Measurements from ENCODE around the gene KDM1A.

Gene KDM1A

DNA sequence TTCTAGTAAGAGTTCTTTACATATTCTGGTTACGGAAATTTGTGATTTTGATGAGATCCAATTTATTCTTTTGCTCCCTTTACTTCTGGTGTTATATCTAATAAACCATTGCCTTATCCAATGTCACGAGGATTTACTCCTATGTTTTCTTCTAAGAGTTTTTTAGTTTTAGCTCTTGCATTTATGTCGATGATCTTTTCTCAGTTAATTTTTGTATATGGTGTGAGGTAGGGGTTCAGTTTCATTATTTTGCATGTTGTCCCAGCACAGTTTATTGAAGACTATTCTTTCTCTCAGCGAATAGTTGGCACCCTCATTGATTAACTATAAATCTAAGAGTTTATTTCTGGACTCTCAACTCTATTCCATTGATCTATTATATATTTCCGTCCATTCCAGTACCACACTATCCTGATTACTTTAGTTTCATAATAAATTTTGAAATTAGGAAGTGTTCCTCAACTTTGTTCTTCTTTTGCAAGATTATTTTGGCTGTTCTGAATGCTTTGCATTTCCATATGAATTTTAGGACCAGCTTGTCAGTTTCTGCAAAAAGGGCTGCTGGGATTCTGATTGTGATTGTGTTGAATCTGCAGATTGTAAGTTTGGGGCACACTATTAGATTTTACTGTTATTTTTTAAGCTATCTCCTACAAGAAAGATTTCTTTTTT is 4.0 kb downstream of the KDM1A start (continued):
- TF ChIP-seq ZFP30 (CRISPR knock-in tag; IDR thresholded peaks at IDR 0.05), result no peak
- TF ChIP-seq SNAI2 (CRISPR knock-in tag; IDR thresholded peaks at IDR 0.05), result no peak
- TF ChIP-seq, protein P1, sequence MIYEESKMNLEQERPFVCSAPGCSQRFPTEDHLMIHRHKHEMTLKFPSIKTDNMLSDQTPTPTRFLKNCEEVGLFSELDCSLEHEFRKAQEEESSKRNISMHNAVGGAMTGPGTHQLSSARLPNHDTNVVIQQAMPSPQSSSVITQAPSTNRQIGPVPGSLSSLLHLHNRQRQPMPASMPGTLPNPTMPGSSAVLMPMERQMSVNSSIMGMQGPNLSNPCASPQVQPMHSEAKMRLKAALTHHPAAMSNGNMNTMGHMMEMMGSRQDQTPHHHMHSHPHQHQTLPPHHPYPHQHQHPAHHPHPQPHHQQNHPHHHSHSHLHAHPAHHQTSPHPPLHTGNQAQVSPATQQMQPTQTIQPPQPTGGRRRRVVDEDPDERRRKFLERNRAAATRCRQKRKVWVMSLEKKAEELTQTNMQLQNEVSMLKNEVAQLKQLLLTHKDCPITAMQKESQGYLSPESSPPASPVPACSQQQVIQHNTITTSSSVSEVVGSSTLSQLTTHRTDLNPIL (CRISPR knock-in tag; IDR thresholded peaks at IDR 0.05; ENCODE audit: low read depth), result no peak
- TF ChIP-seq TOX (CRISPR knock-in tag; IDR thresholded peaks at IDR 0.05; ENCODE audit: borderline replicate concordance), result no peak
- no peak for TF ChIP-seq GLIS3 (CRISPR knock-in tag; IDR thresholded peaks at IDR 0.05)

GRCh38 chr1:23026568-23026967 is 7.3 kb downstream of the KDM1A start:
- TF ChIP-seq ZFP30 (CRISPR knock-in tag; IDR thresholded peaks at IDR 0.05), result no peak
- TF ChIP-seq, protein P2, sequence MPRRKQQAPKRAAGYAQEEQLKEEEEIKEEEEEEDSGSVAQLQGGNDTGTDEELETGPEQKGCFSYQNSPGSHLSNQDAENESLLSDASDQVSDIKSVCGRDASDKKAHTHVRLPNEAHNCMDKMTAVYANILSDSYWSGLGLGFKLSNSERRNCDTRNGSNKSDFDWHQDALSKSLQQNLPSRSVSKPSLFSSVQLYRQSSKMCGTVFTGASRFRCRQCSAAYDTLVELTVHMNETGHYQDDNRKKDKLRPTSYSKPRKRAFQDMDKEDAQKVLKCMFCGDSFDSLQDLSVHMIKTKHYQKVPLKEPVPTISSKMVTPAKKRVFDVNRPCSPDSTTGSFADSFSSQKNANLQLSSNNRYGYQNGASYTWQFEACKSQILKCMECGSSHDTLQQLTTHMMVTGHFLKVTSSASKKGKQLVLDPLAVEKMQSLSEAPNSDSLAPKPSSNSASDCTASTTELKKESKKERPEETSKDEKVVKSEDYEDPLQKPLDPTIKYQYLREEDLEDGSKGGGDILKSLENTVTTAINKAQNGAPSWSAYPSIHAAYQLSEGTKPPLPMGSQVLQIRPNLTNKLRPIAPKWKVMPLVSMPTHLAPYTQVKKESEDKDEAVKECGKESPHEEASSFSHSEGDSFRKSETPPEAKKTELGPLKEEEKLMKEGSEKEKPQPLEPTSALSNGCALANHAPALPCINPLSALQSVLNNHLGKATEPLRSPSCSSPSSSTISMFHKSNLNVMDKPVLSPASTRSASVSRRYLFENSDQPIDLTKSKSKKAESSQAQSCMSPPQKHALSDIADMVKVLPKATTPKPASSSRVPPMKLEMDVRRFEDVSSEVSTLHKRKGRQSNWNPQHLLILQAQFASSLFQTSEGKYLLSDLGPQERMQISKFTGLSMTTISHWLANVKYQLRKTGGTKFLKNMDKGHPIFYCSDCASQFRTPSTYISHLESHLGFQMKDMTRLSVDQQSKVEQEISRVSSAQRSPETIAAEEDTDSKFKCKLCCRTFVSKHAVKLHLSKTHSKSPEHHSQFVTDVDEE (CRISPR knock-in tag; IDR thresholded peaks at IDR 0.05), result no peak
- TF ChIP-seq ARNTL (CRISPR knock-in tag; IDR thresholded peaks at IDR 0.05; ENCODE audit: borderline replicate concordance, low read depth), result no peak
- TF ChIP-seq OSR1 (CRISPR knock-in tag; IDR thresholded peaks at IDR 0.05), result no peak
- TF ChIP-seq ZFP3 (CRISPR knock-in tag; IDR thresholded peaks at IDR 0.05), result no peak
- no peak for TF ChIP-seq TCF4 (CRISPR knock-in tag; IDR thresholded peaks at IDR 0.05; ENCODE audit: borderline replicate concordance)
- no peak for TF ChIP-seq BACH2 (CRISPR knock-in tag; IDR thresholded peaks at IDR 0.05; ENCODE audit: borderline replicate concordance)
- TF ChIP-seq, protein P3, sequence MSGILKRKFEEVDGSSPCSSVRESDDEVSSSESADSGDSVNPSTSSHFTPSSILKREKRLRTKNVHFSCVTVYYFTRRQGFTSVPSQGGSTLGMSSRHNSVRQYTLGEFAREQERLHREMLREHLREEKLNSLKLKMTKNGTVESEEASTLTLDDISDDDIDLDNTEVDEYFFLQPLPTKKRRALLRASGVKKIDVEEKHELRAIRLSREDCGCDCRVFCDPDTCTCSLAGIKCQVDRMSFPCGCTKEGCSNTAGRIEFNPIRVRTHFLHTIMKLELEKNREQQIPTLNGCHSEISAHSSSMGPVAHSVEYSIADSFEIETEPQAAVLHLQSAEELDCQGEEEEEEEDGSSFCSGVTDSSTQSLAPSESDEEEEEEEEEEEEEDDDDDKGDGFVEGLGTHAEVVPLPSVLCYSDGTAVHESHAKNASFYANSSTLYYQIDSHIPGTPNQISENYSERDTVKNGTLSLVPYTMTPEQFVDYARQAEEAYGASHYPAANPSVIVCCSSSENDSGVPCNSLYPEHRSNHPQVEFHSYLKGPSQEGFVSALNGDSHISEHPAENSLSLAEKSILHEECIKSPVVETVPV (CRISPR knock-in tag; IDR thresholded peaks at IDR 0.05), result no peak
- TF ChIP-seq, protein P4, sequence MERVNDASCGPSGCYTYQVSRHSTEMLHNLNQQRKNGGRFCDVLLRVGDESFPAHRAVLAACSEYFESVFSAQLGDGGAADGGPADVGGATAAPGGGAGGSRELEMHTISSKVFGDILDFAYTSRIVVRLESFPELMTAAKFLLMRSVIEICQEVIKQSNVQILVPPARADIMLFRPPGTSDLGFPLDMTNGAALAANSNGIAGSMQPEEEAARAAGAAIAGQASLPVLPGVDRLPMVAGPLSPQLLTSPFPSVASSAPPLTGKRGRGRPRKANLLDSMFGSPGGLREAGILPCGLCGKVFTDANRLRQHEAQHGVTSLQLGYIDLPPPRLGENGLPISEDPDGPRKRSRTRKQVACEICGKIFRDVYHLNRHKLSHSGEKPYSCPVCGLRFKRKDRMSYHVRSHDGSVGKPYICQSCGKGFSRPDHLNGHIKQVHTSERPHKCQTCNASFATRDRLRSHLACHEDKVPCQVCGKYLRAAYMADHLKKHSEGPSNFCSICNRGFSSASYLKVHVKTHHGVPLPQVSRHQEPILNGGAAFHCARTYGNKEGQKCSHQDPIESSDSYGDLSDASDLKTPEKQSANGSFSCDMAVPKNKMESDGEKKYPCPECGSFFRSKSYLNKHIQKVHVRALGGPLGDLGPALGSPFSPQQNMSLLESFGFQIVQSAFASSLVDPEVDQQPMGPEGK (CRISPR knock-in tag; IDR thresholded peaks at IDR 0.05; ENCODE audit: borderline replicate concordance), result no peak
- no peak for TF ChIP-seq RARB (CRISPR knock-in tag; IDR thresholded peaks at IDR 0.05)
- no peak for TF ChIP-seq ISL1 (CRISPR knock-in tag; IDR thresholded peaks at IDR 0.05)
- no peak for TF ChIP-seq POU6F1 (CRISPR knock-in tag; IDR thresholded peaks at IDR 0.05; ENCODE audit: borderline replicate concordance, low read depth)
- no peak for TF ChIP-seq ZNF8 (CRISPR knock-in tag; IDR thresholded peaks at IDR 0.05)
- no peak for ATAC-seq

DNA sequence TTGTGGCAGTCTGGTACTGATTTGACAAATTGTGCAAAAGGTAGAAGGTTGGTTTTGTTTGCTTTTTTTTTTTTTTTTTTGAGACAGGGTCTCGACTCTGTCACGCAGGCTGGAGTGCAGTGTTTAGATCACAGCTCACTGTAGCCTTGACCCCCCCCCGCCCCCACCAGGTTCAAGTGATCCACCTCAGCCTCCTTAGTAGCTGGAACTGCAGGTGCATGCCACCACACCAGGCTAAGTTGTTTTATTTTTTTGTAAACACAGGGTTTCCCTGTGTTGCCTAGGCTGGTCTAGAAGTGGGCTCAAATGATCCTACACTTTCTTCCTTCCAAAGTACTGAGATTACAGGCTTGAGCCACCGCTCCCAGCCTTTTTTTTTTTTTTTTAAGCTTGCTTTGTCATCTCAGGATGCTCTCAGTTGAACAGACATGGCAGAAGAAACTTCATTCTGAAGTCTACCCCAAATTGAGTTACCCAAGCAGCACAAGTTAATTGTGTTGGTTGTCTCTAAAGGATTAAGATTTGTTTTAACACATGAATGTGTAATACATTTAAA is 8.2 kb downstream of the KDM1A start:
- no peak for TF ChIP-seq ZNF8 (CRISPR knock-in tag; IDR thresholded peaks at IDR 0.05)
- TF ChIP-seq, protein P4 (CRISPR knock-in tag; IDR thresholded peaks at IDR 0.05; ENCODE audit: borderline replicate concordance), result no peak
- TF ChIP-seq OSR1 (CRISPR knock-in tag; IDR thresholded peaks at IDR 0.05), result no peak
- TF ChIP-seq TCF4 (CRISPR knock-in tag; IDR thresholded peaks at IDR 0.05; ENCODE audit: borderline replicate concordance), result no peak
- TF ChIP-seq ISL1 (CRISPR knock-in tag; IDR thresholded peaks at IDR 0.05), result no peak
- TF ChIP-seq, protein P3 (CRISPR knock-in tag; IDR thresholded peaks at IDR 0.05), result no peak
- no peak for TF ChIP-seq GLIS3 (CRISPR knock-in tag; IDR thresholded peaks at IDR 0.05)
- TF ChIP-seq CSDC2 (CRISPR knock-in tag; IDR thresholded peaks at IDR 0.05), result no peak
- no peak for TF ChIP-seq ARNTL (CRISPR knock-in tag; IDR thresholded peaks at IDR 0.05; ENCODE audit: borderline replicate concordance, low read depth)
- no peak for TF ChIP-seq PPARA (CRISPR knock-in tag; IDR thresholded peaks at IDR 0.05; ENCODE audit: borderline replicate concordance)
- TF ChIP-seq, protein P1 (CRISPR knock-in tag; IDR thresholded peaks at IDR 0.05; ENCODE audit: low read depth), result no peak
- no peak for ATAC-seq

Data from SK-N-SH treated with all-trans-retinoic acid at 6 μM for 48 hours (cell line).